CD4-positive, alpha-beta T cell treated with Interferon gamma for 1 hour (primary cell): ENCODE data around the gene DRAXIN.

Experiments
- DNase-seq: peaks from one replicate; pipeline ENCODE4 v3.0.0-alpha.2; 2020

DRAXIN gene, protein sequence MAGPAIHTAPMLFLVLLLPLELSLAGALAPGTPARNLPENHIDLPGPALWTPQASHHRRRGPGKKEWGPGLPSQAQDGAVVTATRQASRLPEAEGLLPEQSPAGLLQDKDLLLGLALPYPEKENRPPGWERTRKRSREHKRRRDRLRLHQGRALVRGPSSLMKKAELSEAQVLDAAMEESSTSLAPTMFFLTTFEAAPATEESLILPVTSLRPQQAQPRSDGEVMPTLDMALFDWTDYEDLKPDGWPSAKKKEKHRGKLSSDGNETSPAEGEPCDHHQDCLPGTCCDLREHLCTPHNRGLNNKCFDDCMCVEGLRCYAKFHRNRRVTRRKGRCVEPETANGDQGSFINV

DNA sequence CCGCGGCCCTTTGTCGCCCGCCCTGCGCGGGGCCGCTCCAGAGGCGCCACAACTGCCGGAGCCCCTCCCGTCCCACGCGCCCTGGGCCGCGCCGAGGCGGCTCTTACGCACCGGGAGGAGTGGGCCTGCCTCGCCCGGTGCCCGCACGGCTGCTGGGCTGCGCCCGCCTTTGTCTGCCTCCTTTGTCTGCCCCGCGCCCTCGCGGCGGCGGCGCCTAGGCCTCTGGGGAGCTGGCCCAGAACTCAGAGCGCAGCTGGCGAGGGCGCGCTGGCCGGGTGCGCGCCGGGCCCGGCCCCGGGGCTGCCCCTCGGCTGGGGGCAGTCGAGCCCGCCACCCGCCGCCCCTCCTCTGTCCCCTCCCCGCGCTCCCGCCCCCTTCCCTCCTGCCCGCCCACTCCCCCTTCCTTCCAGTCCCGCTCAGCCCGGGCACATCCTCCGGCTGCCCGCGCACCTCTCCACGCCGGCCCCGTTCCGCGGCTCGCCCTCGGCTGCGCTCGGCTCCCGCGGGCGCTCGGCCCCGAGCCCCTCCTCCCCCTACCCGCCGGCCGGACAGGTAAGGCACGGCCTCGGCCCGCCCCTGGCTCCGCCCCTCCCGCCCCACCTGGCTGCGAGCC is at the start of gene DRAXIN:
DRAXIN (plus strand) TSS at position 409 of the 613 bp plus-strand sequence. CDS start 14,549 bp downstream, outside the sequence.
- no peak for DNase-seq

DNA sequence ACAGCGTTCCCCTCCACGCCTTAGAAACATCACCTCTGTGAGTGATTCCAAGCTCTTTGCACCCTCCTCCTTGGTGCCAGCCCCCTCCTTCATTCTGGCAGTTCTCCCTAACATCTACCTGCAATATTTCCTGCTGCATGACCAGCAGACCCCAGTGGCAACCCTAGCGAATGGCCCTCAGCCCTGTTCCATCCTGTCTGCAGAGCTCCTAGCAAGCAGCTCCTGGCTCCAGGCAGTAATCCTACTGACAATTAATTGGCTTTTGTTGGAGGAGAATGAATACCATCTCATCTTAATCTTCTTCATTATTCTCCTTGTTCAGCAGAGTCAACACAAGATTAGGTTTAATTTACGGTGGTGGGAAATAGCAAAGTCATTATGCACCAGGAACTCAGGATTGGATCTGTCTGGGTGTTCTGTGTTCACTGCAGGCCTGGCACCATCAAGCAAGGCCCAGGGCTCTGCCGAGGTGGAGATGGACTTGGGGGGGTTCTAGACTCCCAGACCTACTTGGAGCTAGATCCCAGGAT is 49.7 kb upstream of the DRAXIN start:
- DNase-seq, result no peak

DNA sequence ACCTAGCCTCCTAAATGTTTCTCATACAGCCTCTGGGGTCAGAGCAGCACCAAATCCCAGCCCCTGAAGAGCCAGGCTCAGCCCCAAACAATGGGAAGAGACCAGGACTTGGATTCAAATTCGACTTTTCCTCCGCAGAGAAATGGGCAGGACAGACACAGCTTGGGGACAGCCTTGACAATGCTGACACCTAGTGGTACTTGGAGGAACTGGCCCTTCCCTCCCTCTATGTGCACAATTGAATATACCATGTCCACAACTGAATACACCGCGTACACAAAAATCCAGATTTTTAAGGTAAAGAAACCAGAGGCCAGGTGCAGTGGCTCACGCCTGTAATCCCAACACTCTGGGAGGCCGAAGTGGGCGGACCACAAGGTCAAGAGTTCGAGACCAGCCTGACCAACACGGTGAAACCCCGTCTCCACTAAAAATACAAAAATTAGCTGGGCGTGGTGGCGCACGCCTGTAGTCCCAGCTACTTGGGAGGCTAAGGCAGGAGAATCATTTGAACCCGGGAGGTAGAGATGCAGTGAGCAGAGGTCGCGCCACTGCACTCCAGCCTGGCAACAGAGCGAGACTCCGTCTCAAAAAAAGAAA is 49.0 kb upstream of the DRAXIN start:
- DNase-seq, result peak; percentile 57

DNA sequence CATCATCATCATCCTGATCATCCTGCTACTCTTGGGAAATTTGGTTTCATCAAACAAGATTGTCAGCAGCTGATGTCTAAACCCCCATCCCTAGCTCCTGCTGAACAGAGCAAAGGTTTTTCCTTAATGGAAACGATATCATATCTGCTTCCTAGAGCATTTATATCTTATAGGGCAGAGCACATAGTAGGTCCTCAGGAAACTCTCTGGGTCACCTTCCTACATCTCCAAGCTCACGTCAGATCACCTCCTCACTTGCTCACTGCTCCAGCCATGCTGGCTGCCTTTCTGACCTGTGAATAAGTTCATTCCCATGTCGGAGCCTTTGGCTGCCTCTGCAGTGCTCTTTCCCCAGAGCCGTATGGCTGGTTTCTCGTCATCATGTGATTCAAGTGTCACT is 47.7 kb upstream of the DRAXIN start:
- DNase-seq, result no peak

DNA sequence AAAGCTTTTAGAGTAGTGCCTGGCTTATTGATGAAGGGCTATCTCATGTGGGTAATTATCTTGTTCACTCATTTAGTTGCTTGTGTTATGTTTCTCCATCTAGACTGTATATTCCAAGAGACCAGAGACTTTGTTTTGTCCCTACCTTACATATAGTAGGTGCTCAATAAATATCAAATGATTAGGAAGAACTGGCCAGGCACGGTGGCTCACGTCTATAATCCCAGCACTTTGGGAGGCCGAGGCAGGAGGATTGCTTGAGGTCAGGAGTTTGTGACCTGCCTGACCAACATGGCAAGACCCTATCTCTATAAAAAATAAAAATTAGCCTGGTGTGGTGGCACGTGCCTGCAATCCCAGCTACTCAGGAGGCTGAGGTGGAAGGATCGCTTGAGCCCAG is 46.2 kb upstream of the DRAXIN start:
- no peak for DNase-seq

DNA sequence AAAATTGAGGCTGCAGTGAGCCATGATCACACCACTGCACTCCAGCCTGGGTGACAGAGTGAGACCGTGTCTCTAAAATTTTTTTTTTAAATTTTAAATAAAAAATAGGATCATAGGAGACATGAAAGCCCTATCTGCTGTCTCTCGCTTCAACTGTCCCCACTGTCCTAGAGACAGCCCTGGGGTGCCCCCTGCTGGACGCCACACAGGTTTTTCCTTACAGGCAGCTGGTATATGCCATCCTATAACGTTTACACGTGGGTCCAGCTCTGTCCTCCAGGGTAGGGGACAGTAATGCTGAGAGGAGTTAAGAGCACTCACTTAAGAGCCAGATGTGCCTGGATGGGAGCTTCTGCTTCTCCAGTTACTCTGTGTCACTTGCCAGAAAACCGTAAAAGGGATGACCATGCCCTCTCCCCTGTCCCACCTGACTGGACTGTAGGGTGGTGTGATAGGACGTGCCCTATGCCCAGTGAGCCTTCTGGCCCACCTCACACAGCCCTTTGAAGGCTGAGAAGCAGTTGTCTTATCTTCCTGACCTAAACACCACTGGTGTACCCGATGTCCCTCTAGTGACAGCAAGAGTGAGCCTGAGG is 45.7 kb upstream of the DRAXIN start:
- DNase-seq, result peak; percentile 77

DNA sequence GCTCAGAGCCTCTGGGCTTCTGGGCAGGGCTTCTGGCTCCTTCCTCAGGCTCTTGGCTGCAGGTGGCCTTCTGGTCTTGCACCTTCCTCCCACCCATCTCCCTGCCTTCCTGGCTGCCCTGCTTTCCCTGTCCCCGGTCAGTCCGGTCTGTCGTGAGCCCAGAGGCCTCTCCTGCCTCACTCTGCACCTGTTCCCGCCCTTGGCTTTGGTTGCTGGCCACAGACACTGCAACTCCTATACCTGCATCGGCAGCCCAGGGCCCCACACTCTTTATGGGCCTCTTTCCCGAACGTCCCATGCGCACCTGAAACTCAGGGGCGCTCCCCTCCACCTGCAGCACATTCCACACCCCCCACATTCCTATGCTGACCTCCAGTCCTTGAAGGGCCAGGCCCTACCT is 45.2 kb upstream of the DRAXIN start:
- DNase-seq, result no peak

DNA sequence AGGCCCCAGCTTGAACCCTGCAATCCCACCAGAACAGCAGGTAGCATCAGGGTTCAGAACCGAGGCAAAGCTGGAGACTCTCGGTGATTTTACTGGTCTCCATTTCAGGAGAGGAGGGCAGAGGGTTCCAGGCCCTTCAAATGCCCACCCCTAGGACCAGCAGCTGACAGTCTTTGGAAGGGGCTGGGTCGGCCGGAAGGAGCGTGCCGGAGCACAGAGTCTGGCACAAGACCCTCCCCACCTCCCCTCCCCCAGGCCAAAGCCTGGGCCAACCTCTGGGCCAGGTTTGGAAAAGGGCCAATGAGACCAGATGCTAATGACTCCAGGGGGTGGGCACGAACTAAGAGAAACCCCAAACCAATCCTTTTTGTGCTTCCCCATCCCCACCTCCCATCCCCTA is 44.2 kb upstream of the DRAXIN start:
- DNase-seq, result no peak

DNA sequence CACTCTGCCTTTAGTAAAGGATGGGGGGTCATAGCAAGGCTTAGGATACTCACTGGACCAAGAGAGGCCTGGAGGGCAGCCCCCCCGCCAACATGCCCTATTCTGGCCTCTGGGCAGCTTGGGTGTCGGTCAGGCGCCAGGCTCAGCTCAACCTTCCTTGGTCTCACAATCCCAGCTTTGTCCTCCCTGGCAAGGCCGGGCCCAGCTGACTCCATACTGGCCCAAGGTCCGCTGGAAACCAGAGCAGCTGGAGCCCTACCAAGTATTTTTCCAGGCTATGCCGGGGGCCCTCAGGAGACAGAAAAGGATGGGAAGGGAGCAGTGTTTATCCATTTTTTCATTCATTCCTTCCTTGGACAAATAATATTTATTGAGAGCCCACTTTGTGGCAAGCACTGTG is 43.5 kb upstream of the DRAXIN start:
- DNase-seq, result no peak

DNA sequence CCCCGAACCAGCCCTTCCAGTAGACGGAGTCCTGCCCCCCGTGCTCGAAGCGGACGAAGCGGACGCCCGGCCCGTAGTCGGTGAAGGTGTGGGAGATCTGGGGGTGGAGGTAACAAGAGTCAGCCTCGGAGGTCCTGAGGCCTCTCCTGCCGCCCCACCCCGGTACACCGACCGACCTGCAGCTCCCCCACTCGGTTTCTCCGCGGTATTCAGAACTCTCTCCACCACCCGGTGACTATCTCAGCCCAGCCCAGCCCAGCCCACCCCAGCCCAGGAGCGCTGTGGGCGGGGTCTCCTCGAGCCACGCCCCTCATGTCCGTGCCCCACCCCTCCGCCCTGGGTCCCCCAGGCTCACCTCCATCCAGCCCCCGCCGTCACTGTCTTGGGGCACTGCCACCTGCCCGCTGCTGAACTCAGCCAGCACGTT is 42.8 kb upstream of the DRAXIN start:
- peak; percentile 41 for DNase-seq

DNA sequence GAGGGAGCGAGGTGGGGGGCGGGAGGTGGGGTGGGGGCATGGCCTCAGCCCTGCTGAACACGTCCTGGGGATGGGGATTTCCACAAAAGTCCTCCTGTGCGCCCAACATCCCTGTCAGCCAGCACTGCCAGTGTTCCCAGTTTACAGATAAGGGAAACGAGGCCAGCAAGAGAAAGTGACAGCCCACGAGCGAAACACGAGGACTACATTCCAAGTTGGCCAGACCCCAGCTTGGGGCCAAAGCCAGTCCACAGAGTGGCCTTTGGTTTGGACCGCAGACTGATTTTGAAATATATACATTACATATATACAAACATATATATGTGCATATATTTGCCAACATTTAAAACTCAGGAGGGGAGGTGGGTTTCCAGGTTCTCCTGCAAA is 42.3 kb upstream of the DRAXIN start:
- no peak for DNase-seq

DNA sequence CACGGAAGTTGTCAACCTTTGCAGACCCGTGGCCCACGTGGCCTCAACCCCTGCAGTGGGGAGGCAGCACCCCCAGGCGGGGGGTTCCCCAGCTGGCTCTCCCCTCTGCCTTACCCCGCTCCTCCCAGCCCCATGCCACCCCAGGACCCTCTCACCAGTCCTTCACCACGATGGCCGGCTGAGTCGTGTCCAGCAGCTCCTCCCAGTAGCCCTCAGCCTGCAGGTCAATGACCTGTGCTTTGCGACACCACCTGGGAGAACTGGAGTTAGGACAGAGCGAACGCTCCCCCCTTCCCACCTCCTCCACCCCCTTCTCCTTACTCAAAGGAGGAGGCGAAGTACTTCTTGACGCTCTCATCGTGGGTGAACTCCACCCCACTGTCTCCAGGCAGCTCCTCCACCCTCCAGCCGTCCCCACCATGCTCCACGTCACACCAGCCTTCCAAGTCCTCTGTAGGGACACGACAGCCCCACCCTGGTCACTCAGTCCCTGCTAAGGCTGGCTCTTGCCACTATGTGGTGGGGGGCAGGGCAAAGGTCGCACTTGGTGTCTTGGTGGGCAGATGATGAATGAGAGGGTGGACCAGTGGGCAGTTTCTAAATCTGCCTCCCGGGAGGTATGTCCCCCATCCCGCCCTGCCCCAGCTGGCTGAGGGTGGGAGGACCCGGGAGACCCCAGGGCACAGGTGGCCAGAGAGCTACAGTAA is 41.7 kb upstream of the DRAXIN start:
- no peak for DNase-seq

DNA sequence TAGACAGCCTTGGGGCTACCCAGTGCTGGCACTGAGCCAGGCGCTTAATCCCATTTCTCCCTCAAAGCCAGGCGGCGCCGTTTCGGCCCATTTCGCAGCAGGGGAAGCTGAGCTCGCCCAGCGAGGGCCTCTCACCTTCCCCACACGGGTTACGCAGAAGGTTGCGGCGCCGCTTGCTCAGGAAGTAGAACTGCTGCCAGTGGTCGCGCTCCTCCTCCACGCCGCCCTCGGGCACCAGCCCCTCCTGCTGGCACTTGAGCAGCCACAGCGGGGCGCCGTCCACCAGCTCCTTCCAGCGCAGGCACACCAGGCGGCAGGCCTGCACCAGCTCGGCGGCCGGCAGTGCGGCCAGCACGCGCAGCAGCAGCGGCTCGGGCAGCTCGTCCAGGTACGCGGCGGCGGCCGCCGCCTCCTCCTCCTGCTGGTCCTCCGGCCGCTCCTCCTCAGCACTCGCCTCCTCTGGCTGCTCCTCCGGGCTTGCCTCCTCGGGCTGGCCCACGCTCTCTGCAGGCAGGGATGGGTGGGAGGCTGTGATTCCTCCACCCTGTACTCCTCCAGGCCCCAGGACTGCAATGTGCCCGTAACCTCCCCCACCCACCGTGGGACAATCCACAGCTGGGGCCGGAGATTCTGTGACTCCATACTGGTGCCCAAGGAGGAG is 41.0 kb upstream of the DRAXIN start:
- peak; percentile 86 for DNase-seq

DNA sequence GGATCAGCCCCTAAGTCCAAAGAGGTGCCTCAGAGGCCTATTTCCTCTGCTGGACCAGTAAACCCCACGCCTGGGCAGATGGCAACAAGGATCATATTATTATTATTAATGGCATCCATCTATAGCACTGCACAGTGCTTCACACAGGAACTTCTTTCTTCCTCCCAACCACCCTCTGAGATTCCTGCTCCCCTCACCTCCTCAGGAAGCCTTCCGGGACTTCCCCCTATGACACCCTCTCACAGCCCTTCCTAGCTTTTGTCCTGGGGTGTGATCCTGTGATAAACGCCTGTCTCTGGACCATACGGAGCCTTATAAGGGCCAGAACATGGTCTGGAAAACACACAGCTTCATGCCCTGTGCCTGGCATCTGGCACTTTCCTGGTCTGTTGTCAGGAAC is 40.5 kb upstream of the DRAXIN start:
- DNase-seq, result no peak

DNA sequence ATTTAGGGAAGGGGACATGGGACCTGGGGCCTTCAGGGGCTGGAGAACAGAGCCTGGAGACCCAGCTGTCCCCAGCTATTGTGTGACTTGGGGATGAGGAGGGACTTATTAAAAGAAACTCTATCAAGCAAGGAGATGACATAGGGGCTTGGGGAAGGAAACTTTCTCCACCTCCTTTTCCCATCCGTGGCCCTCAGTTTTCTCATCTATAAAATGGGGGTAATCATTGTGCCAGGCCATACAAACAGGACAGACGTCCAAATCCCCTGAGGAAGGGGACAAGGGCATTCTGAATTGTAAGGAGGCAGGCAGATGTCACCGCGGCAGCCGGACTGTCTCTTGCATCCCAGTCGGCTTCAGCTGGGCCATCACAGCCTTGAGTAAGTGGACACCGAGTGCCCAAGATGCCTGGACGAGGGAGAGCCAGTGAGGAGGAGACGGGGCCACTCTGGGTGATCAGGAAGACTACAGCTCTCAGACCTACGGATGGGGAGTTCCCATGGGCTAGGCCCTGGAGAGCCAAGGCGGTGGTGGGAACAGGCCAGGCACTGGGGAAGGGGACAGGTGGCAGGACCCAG is 39.2 kb upstream of the DRAXIN start:
- DNase-seq, result no peak

DNA sequence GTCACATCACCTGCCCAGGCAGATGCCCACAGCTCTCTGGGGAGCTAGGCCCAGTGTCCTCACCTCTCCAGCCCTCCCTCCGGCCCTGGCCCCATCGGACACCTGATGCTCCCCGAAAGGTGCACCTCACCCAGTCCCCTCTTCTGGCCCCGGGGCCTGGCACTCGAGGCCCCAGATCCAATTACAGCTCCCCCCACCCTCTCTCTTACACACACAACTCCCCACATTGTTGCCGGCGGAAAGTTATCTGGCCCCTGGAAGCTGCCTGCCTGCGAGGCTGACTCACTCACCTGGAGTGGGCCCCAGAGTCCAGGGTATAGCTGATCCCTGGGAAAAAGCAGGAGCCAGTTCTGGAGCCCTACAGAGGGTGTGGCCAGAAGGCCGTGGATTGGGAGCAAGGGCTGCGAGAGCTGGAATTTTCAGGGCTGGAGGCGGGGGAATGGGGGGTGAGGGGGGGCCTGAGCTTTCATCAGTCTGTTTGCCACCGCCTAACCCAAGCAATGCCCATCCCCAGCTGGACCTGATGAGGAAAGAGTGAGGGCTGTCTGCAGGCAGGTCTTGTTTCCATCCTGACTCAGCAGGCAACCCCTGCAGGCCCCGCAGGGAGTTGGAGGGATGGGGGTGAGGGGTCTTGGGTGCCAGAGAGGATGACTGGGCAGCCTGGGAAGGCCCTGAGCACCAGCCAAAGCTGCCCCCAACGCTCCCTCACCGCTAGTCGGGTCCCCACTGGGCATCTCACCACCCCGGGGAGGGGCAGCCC is 38.2 kb upstream of the DRAXIN start:
- DNase-seq, result no peak

DNA sequence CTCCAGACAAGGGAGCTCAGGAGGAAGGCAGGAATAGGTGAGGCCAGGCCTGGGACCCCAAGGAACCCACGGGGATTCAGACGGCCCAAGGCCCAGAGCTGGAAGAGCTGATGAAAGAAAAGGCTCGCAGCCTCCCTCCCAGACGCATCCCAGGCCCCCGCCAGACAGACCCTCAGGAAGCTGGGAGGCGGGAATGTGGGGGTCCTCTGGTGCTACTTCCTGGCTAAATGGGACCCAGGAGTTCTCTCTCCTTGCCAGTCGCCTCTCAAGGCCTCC is 37.7 kb upstream of the DRAXIN start:
- no peak for DNase-seq

DNA sequence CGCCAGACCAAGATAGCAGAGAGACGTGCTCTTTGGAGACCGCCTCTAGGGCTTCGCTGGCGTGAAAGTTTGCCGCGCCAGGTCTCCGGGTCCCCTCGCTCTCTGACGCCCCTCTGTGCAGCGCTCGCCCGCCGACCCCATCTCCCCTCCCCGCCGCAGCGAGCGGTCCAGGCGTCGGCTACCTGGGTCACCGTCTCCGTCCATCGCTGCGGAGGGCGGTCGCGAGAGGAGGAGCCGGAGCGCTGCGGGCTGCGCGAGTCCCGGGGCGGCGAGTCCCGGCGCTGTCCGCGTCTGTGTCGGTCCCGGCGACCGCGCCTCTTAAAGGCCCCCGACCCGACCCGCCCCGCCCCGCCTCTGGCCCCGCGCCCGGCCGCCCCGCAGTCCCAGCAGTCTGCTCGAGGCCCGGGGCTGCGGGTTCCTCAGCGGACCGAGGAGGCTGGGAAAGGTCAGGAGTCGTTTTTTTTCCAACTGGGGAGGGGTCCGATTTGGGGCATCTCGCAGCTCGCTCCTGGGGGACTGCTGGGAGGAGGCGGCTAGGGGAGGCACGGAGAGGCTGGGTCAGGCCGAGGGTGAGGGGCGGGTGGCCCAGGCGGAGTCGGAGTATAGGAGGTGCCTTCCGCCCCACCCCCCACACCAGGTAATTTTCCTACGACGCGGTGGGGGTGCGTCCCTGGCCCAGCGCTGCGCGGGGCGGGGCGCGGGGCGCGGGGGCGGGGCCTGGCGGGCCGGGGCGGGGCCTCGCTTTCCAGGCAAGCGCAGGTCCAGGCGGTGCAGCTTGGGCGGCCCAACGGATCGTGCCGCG is 37.2 kb upstream of the DRAXIN start, which contains the start of the genes FBXO2 and FBXO44:
FBXO2 (minus strand) TSS at position 293 of the 802 bp plus-strand sequence; CDS start at position 204, 89 bp downstream.
FBXO44 (plus strand) TSS at position 741 of the 802 bp plus-strand sequence. CDS start 959 bp downstream, outside the sequence.
- peak; percentile 57 for DNase-seq

DNA sequence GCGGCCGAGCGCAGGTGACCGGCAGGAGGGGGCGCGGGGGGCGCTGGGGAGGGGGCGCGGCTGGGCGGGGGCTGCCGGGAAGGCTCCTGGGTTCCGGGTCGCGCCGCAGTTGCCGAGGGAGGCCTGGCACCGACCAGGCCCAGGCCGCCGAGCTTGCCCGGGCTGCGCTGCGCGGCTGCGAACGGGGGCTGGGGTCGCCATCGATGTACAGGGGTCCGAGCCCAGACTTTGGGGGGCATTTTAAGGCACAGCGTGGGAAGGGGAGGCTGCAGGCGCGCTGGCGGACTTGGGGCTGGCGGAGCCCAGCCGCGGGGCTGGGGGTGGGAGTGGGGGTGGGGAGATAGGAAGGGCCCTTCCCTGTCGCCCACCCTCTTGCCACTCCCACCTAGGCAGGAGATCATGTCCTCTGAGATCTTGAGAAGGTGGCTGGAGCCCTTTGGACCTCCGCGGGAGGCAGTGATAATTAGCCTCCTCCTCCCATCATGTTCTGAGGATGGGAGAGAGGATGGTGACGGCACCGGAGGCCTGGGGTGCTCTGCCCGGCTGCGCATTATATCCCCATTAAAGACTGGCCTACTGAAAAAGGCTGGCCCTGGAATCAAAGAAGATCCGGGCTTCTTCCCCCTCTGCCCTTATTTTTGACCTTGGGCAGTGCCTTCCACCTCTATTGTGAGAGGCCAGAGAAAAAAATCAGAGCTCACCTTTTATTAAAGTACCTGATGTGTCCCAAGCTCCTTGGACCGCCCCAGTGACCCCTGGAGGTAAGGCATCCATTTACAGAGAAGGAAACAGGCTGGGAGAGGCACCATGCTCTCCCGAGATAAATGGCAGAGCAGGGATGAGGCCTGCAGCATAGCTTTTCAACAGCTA is 36.3 kb upstream of the DRAXIN start:
- DNase-seq, result no peak
